ENCODE measurements around the gene WFDC2. TPM values are rescaled to one million over a fixed set of nuclear protein-coding genes. Genes with fewer than 3 reads are reported as not detected.

The WFDC2 gene
- total and polyA plus RNA-seq, 2 of the 13 experiments (the other 11 are each of a cell fraction or from before 2014, with no cell fraction given) = 0.33 TPM; not detected in 1

DNA sequence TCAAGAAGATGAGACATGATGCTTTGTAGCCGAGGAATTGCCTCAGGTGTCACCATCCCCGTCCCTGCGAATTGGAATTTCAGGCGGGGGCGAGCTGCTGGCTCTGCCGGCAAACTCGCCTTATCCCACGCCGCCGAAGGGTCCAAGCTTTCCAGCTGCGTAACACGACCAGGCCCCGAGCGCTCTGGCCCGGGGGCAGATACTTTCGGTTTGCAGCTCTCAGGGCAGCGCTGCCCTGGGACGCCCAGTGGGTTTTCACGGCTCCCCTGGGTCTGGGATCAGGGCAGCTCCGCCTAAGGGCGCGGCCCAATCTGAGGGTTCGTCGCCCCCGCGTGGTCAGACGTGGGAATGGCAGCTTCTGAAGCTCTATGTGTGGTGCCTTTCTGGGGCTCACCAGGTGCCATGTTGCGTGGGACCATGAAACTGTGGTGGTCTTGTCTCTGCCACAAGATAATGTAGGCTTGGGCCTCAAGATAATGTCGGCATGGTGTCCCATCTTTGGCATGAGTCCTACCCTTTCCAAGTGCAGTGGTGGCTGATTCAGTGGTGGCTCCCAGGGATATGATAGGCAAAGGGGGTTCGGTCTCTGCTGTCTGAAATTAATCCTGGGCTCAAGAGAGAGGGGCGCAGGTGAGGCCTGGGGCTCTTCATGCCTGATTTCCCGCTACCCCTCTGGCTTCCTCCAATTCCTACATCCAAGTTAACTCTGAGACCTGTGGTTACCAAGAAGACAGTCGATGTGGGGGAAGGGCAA is 32.6 kb upstream of the WFDC2 start (continued):
- TF ChIP-seq, protein P1, sequence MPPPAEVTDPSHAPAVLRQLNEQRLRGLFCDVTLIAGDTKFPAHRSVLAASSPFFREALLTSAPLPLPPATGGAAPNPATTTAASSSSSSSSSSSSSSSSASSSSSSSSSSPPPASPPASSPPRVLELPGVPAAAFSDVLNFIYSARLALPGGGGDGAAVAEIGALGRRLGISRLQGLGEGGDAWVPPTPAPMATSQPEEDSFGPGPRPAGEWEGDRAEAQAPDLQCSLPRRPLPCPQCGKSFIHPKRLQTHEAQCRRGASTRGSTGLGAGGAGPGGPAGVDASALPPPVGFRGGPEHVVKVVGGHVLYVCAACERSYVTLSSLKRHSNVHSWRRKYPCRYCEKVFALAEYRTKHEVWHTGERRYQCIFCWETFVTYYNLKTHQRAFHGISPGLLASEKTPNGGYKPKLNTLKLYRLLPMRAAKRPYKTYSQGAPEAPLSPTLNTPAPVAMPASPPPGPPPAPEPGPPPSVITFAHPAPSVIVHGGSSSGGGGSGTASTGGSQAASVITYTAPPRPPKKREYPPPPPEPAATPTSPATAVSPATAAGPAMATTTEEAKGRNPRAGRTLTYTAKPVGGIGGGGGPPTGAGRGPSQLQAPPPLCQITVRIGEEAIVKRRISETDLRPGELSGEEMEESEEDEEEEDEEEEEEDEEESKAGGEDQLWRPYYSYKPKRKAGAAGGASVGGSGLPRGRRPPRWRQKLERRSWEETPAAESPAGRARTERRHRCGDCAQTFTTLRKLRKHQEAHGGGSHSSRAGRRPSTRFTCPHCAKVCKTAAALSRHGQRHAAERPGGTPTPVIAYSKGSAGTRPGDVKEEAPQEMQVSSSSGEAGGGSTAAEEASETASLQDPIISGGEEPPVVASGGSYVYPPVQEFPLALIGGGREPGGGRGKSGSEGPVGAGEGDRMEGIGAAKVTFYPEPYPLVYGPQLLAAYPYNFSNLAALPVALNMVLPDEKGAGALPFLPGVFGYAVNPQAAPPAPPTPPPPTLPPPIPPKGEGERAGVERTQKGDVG (CRISPR knock-in tag; IDR thresholded peaks at IDR 0.05; ENCODE audit: borderline replicate concordance) = no peak; the same call in 1 of the 2 replicates
- no peak for TF ChIP-seq KDM1A (CRISPR knock-in tag; IDR thresholded peaks at IDR 0.05)
- peak; percentile 55 for TF ChIP-seq ASH2L (IDR thresholded peaks at IDR 0.05; ENCODE audit: insufficient read length, low read depth, low read length)
- no peak for TF ChIP-seq ELF4 (CRISPR knock-in tag; IDR thresholded peaks at IDR 0.05; ENCODE audit: borderline replicate concordance)
- no peak for TF ChIP-seq SIN3B (IDR thresholded peaks at IDR 0.05; ENCODE audit: low read length)
- TF ChIP-seq, protein P2, sequence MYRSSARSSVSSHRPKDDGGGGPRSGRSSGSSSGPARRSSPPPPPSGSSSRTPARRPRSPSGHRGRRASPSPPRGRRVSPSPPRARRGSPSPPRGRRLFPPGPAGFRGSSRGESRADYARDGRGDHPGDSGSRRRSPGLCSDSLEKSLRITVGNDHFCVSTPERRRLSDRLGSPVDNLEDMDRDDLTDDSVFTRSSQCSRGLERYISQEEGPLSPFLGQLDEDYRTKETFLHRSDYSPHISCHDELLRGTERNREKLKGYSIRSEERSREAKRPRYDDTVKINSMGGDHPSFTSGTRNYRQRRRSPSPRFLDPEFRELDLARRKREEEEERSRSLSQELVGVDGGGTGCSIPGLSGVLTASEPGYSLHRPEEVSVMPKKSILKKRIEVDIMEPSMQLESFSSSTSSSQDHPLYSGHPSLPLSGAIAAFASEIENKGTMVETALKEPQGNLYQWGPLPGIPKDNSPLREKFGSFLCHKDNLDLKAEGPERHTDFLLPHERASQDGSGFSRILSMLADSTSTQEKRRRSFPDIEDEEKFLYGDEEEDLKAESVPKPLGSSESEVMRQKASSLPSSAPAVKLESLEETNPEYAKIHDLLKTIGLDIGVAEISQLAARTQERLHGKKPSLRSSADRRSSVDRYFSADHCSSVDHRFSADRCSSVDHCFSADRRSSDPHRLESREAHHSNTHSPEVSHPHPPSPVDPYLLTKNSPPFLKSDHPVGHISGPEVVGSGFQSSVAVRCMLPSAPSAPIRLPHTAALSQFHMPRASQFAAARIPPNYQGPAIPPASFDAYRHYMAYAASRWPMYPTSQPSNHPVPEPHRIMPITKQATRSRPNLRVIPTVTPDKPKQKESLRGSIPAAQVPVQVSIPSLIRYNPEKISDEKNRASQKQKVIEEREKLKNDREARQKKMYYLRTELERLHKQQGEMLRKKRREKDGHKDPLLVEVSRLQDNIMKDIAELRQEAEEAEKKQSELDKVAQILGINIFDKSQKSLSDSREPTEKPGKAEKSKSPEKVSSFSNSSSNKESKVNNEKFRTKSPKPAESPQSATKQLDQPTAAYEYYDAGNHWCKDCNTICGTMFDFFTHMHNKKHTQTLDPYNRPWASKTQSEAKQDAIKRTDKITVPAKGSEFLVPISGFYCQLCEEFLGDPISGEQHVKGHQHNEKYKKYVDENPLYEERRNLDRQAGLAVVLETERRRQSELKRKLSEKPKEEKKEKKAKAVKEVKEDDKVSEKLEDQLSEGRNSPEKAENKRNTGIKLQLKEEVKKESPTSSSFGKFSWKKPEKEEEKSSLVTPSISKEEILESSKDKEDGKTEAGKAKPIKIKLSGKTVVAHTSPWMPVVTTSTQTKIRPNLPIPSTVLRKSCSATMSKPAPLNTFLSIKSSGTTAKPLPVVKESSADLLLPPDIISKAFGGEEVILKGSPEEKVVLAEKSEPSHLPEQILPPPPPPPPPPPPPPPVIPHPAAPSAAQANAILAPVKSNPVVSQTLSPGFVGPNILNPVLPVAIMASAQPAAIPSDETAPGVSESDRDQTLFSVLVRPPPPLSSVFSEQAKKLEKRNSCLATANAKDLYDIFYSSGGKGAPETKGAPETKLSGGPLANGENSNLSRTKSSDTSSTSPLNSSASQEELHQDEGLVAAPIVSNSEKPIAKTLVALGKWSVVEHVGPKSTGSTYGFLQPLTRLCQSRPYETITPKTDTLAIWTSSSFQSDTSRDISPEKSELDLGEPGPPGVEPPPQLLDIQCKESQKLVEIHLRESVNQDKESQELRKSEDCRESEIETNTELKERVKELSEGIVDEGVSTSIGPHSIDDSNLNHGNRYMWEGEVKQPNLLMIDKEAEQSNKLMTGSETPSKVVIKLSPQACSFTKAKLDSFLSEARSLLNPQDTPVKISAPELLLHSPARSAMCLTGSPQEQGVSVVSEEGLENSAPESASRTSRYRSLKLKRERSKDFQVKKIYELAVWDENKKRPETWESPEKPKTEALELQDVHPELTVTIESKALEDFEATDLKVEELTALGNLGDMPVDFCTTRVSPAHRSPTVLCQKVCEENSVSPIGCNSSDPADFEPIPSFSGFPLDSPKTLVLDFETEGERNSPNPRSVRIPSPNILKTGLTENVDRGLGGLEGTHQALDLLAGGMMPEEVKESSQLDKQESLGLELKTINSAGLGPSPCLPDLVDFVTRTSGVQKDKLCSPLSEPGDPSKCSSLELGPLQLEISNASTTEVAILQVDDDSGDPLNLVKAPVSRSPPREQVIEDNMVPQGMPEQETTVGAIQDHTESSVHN (CRISPR knock-in tag; IDR thresholded peaks at IDR 0.05) = peak; percentile 74
- TF ChIP-seq, protein P3, sequence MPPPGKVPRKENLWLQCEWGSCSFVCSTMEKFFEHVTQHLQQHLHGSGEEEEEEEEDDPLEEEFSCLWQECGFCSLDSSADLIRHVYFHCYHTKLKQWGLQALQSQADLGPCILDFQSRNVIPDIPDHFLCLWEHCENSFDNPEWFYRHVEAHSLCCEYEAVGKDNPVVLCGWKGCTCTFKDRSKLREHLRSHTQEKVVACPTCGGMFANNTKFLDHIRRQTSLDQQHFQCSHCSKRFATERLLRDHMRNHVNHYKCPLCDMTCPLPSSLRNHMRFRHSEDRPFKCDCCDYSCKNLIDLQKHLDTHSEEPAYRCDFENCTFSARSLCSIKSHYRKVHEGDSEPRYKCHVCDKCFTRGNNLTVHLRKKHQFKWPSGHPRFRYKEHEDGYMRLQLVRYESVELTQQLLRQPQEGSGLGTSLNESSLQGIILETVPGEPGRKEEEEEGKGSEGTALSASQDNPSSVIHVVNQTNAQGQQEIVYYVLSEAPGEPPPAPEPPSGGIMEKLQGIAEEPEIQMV (CRISPR knock-in tag; IDR thresholded peaks at IDR 0.05; ENCODE audit: low read depth) = 0 out of 2 replicates have a peak, but pooled peaks have one; percentile 83
- TF ChIP-seq ZNF629 (CRISPR knock-in tag; conservative IDR thresholded peaks at IDR 0.05) = no peak
- no peak for TF ChIP-seq SETDB1 (CRISPR knock-in tag; IDR thresholded peaks at IDR 0.05; ENCODE audit: borderline replicate concordance)
- TF ChIP-seq ZNF263 (CRISPR knock-in tag; IDR thresholded peaks at IDR 0.05) = peak; percentile 35; the same call in 1 of the 2 replicates
- peak; percentile 60 for TF ChIP-seq ZNF317 (CRISPR knock-in tag; IDR thresholded peaks at IDR 0.05)
- peak; percentile 53; the same call in 1 of the 2 replicates for TF ChIP-seq POLR2G (IDR thresholded peaks at IDR 0.05; ENCODE audit: low read depth, low read length)
- TF ChIP-seq, protein P4, sequence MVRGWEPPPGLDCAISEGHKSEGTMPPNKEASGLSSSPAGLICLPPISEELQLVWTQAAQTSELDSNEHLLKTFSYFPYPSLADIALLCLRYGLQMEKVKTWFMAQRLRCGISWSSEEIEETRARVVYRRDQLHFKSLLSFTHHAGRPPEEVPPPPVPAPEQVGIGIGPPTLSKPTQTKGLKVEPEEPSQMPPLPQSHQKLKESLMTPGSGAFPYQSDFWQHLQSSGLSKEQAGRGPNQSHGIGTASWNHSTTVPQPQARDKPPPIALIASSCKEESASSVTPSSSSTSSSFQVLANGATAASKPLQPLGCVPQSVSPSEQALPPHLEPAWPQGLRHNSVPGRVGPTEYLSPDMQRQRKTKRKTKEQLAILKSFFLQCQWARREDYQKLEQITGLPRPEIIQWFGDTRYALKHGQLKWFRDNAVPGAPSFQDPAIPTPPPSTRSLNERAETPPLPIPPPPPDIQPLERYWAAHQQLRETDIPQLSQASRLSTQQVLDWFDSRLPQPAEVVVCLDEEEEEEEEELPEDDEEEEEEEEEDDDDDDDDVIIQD (CRISPR knock-in tag; IDR thresholded peaks at IDR 0.05; ENCODE audit: low read depth) = peak; percentile 68; the same call in 1 of the 2 replicates
- TF ChIP-seq ZNF124 (CRISPR knock-in tag; IDR thresholded peaks at IDR 0.05) = no peak; the same call in none of the 2 replicates

All from HepG2 (cell line).